Kidney glomerular epithelial cell (primary cell): ENCODE data around the gene ZAR1L.

Experiments used
- DNase-seq: peaks from one replicate; lab custom pipeline; 2025; lab: John Stamatoyannopoulos, UW

ZAR1L gene

GRCh38 chr13:32302461-32302860 lies 12.7 kb downstream of the ZAR1L start:
- no peak for DNase-seq

DNA sequence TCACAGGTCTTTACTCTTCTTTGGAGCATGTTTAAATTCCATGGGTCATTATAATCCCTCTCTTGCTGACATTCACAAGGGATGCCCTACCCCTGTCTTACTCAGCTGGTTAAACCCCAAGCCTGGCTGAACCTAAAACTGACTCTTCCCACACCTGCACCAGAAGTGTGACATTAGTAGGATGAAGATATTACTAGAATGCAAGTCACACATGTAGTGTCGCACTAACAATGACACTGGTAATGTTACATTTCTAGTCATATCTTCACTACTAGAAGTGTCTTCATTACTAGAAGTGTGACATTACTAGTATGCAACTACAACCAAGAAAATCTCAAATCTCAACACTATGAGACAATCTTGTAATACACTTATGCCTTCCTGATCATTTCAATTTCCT lies 14.2 kb downstream of the ZAR1L start:
- DNase-seq, result no peak

- DNase-seq, result no peak
These were observed 14.8 kb downstream of the ZAR1L start for GRCh38 chr13:32300406-32300805.

DNA sequence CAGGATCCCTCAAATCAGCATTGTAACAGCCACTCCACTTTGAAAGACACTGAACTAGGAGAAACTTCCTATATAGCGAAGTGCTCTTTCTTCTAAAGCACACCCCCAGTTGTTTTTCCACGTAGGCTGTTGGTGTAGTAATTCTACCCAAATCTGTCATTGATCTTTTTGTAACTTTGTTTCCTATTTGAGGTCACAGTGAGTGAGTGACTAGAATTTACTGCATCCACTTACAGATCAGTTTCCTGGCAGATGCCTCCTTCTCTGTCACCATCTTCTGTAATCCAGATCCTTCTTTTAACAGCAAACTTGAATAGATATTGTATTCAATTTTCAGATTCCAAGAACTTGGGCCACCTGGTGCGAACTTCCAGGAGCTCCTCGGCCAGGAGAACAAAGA lies 15.3 kb downstream of the ZAR1L start:
- DNase-seq, result no peak

DNA sequence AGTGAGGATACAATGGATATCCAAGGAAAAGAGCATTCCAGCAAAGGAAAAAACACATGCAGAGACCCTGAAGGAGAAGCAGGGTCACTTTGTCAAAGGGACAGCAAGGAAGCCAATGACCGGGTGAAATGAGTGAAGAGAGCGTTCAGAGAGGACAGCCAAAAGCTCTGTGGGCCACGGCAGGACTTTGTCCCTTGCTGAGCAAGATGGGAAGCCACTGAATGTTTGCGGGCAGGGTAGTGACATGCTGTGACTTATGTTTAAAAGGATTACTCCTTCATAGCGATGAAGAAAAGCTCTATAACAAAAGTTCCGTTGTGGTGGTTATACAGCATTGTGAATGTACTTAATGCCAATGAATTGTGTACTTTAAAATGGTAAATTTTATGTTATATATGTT lies 16.5 kb downstream of the ZAR1L start:
- no peak for DNase-seq

DNA sequence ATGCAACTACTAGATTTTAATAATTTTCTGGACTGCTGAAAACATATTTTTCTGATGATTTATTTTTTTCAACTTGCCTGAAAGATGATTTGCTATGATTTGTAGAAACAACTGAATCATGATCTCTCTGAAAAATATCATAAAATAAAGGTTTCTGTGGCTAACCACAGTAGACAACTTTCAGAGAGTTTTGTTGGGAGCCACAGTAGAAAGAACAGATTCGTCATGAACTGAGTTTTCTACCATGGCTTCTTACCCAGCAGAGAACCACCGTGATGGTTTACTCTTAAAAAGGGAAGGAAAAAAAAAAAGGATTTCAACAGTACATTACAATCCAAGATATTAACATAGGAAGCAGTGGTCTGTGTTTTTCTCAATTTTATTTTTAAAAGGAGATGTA lies 18.0 kb downstream of the ZAR1L start:
- no peak for DNase-seq

GRCh38 chr13:32285633-32285965 lies 29.6 kb downstream of the ZAR1L start:
- no peak for DNase-seq

DNA sequence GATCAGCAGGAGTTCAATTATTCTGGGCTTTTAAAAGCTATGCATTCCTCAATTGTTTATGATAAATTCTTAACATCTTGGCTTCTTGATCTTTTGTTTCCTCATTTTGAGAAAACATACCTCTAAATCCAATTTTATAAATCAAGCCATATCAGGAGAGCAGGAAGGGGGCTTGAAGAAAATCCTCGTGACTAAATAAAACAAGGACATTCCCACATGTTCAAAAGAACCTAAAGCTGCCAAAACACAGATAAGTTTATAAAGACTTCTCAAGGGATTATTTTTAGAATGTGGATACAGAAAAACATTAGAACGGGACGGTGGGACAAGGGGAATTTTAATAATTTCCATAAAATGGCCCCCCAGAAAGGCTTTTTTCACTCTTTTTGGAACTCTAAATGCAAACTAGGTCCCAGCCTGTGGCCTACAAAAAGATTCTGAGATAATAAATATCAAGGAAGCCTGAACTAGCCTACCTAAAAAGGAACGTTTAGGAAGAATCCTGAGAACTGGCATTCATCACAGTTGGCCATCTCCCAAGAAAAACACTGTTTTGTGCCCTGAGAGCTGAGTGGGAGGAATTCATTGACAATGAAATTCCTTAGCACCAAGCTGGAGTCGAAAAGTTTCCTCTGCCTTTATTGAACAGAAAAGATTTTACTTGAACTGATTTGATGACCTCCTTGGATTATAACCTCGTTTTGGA lies 30.1 kb downstream of the ZAR1L start:
- peak; percentile 86 for DNase-seq

DNA sequence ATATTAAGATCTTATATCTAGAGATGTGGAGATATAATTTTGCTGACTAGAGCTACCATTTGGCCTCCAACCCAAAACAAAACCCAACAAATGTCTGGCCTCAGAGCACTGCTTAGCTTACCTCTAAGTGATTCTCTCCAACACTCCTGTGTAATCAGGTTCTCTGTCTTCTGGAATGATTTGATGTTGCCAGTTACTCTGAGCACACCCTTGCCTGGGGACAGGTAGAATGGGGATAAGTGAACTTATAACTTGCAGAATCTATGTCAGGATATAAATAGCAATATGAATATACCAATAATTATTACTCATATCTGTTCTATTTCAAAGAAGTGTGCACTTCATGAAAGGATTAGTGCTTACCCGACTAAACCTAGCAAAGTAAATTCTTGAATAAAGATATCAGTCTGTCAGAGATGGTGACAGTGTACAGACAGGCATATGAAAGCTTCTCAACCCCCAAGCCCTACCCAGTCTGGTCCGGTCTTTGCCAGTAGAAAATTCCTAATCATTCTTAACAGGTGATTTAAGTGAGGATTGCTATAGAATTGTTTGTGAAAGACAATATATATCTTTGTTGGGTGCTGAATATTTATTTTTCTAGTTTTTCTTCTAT lies 33.0 kb downstream of the ZAR1L start:
- no peak for DNase-seq

- no peak for DNase-seq
These were observed 34.1 kb downstream of the ZAR1L start for GRCh38 chr13:32281096-32281495.

DNA sequence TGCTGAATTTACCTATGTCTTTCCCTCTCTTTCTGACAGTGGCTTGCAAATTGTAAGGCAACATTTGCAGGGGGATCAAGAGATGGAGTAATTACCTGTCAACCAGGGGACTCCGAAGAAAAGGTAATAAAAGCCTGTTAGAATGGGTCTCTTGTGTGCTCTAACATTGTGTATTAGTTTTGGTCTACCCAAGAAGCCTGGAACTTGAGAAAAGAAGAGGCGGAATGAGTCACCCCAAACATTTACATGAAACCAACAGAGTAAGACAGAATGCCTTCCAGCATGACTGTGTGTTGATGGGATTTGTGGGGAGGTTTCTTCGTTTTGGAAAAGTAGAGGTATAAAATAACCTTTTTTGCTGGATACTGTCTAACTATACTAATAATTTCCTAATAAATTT lies 36.7 kb downstream of the ZAR1L start:
- peak; percentile 17 for DNase-seq

DNA sequence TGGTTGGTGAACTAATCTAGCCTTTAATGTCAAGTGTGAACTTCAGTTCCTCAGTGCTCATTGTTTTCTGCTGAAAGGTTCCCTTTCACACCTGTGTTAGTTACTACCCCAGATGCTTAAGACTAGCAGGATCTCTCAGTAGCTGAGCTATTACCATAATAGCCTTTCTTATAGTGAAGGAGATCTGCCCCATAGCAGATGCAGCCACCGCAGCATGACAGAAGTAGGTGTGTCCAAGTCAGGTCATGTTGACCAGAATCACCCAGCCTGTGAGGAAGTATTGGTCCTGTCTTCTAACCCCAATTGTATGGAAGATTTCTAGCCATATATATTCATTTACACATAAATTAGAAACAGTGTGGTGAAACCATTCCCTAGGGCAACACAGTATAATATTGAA lies 37.3 kb downstream of the ZAR1L start:
- no peak for DNase-seq

- DNase-seq, result no peak
These were observed 43.0 kb downstream of the ZAR1L start for GRCh38 chr13:32272021-32272683.

DNA sequence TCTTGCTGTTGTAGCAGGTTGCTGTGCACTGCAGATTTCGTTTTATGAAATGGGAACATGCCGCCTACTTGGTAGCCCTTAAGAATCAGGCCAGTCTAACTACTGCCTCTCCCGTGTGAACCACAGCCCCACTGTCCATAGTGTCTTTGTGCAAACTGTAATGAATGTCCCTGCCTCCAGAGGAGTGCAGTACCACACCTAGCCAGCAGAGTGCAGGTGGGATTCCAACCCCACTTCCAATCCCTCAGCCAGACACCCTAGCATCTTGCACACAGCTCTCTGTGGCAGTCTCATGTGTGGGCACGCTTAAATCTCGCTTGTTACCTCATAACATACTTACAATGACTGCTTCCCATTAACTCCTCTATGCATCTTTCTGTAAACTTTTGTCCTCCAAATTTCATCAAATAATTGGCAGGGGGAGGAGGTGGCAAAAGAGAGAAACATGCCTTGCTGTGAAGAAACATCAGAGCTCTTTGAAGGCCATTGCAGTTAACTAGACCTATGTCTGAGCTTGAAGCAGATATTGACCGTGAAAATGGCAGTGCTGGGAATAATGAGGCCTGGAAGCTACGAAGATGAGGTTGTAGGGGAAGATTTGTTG lies 47.2 kb downstream of the ZAR1L start:
- no peak for DNase-seq

DNA sequence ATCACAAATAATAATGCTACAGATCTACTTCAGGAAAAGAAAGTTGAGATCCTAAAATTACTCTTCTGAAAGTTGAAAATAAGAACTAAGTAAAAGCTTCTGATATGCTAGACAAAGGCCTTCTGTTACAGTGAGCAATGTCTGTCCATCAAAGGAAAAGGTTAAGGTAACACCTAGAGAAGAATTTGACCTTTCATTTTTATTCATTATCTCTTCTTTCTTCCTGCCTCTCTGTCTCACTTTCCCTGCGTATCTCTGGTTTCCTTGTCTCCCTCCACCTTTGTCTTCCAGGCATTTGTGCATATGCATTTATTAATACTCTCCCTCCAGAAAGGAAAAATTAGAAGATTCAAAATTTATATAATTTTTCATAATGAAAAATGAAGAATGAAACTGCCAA lies 49.0 kb downstream of the ZAR1L start:
- no peak for DNase-seq

- DNase-seq, result no peak
These were observed 49.4 kb downstream of the ZAR1L start for GRCh38 chr13:32265726-32266125.

DNA sequence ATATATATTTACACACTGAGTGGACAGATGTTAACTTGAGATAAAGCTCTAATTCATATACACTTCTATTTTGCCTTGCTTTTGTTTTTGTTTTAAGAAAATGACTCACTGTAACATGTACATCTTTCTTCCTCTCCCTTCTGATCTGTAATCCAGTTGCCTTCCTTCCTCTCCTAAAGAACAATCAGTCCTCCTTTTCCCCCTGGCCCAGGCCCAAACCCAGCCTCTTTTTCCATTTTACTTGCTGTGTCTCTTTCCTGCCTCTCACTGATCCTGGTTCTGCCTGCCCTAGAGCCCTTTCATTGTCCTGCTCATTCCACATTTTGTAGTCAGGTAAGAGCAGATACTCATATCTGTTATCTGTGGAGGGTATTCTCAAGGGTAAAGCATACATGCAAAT lies 50.8 kb downstream of the ZAR1L start:
- DNase-seq, result no peak

DNA sequence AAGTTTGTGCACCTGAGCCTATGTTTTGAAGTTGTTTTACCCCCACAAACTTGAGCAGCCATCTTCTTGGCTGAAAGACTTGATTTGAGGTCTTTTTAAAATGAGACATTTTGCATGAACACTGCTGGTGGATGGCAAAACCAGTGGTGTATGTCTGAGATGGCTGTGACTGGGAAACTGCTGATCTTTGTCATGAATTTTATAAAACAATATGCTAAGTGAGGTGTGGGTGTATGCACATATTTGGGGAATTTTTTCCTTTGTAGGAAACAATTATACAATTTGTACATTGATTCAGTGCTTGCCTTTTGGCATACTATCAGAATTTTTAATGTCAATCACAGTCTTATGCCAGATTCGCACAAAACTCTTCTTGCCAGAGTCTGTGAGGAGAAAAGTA lies 52.5 kb downstream of the ZAR1L start:
- no peak for DNase-seq

- no peak for DNase-seq
These were observed 53.0 kb downstream of the ZAR1L start for GRCh38 chr13:32262165-32262564.

DNA sequence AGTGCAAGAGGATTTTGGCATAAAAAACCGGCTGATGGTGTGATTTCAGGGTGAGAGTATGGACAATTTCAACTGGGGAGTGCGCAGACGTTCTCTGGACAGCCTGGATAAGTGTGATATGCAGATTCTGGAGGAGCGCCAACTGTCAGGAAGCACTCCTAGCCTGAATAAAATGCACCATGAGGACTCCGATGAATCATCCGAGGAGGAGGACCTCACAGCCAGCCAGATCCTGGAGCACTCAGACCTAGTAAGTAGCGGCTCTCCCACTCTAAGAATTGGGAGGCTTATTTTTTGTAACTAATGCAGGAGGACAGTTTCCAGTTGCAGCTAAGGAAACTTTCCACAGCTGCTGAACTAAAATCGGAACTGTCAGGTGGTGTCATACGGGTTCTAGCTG lies 53.6 kb downstream of the ZAR1L start:
- peak; percentile 27 for DNase-seq

DNA sequence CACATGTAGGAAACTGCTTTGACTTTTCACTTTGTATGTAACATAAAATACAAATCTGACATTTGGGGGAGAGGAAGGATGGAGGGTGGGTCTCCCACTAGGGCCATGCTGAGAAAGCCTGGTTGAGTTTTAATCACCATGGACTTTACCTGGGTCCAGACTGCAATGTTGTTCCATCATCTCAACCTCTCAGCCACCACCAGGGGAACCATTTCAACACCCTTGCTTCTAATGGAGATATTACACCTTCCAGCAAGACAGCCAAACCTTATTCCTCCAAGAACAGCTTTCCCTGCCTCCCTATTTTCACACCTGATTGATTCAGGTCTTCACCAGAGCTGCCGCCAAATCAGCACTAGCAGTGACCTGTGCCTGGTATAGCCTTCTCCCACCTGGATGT lies 56.0 kb downstream of the ZAR1L start:
- no peak for DNase-seq

GRCh38 chr13:32257649-32258048 lies 57.5 kb downstream of the ZAR1L start:
- DNase-seq, result no peak

DNA sequence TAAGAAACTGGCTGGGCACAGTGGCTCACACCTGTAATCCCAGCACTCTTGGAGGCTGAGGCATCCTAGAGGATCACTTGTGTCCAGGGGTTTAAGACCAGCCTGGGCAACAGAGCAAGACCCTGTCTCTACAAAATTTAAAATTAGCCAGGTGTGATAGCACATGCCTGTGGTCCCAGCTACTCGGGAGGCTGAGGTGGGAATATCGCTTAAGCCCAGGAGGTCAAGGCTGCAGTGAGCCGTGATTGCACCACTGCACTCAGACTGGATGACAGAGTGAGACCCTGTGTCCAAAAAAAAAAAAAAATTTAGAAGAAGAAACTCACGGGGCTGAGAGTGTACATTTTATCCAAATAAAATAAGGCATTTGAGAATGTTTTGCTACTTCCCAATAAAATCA lies 58.9 kb downstream of the ZAR1L start:
- no peak for DNase-seq
